ENCODE measurements around the gene GAB2. TPM values are rescaled to one million over a fixed set of nuclear protein-coding genes. Genes with fewer than 3 reads are reported as not detected.
"Not testable (repeated sequence)": the region's sequence is repeated elsewhere in the genome, so short reads cannot be mapped to it uniquely, and the experiment has no call there.

Gene GAB2
- total and polyA plus RNA-seq, 9 donors, result 30.9 to 64.6 (median 42.9) TPM

DNA sequence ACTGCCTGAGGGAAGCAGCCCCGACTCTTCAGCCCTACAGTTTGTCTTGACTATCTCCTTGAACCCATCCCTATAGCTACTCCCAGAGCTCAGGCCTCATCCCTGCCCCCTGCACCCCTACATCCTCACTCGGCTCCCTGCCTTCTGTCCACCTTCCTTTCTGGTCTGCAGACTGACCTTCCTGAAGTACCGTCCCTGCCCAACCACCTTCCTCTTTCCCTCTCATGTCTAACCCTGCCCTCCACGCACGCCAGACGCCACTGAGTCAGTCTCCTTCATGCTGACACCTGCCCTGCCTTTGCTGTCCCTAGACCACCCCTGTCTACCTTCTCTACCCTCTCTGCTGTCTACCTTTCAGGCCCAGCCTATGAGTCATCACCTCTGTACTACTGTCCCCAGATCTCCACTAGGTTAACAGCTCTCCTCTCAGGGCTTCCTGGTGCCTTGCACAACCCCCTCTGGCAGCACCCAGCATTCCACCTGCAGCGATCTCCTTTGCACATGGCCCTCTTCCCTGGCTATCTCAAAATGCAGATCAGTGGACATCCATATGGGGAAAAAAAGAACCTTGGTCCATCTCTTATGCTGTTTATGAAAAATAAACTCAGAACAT is 238.1 kb downstream of the GAB2 start:
- DNase-seq, result peak in 1 of 5 donors; percentile 20
- Histone ChIP-seq H3K27me3 (no peaks in the 10 kb centered on the region), H3K9me3 (no peaks in the 10 kb centered on the region), H3K36me3 (no peaks in the 10 kb centered on the region), H3K4me1 (ENCODE audit: insufficient read depth) (peaks cover 1% of the 10 kb centered on the region), H3K4me3 (no peak overlapping the region), H3K27ac (no peak overlapping the region)
- 94 to 97% (median 96%) methylated on average over 7 of the region's 7 CpGs for WGBS, 3 donors
- TF ChIP-seq POLR2A (IDR thresholded peaks at IDR 0.05) (no peak), EP300 (IDR thresholded peaks at IDR 0.05) (no peak)
- TF ChIP-seq, protein P1, sequence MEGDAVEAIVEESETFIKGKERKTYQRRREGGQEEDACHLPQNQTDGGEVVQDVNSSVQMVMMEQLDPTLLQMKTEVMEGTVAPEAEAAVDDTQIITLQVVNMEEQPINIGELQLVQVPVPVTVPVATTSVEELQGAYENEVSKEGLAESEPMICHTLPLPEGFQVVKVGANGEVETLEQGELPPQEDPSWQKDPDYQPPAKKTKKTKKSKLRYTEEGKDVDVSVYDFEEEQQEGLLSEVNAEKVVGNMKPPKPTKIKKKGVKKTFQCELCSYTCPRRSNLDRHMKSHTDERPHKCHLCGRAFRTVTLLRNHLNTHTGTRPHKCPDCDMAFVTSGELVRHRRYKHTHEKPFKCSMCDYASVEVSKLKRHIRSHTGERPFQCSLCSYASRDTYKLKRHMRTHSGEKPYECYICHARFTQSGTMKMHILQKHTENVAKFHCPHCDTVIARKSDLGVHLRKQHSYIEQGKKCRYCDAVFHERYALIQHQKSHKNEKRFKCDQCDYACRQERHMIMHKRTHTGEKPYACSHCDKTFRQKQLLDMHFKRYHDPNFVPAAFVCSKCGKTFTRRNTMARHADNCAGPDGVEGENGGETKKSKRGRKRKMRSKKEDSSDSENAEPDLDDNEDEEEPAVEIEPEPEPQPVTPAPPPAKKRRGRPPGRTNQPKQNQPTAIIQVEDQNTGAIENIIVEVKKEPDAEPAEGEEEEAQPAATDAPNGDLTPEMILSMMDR (IDR thresholded peaks at IDR 0.05), result no peak
- intact Hi-C loops (cut with DNase I), result no loop called here

DNA sequence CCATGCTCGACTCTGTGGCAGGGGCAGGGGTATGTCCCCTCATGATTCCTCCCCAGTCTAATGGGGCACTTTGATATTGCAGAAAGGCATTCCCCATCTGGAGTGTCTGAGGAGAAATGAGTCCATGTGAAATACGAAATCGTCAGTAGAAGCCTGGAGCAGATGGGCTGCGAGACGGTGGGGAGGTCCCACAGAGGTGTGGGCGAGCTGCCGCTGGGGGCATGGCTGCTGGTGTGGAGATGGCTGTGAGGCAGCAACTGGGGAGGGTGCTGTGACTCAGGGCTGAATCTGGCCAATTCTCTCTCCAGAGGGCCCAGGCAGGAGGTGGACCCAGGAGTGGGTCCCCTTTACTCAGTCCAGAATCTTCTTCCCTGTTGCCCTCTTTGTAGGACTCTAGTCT is 240.4 kb downstream of the GAB2 start:
- H3K36me3 ChIP-seq, result no peaks in the 10 kb centered on the region
- no peaks in the 10 kb centered on the region for H3K4me1 ChIP-seq (ENCODE audit: insufficient read depth)
- no peaks in the 10 kb centered on the region for H3K27me3 ChIP-seq
- intact Hi-C loops (cut with DNase I), result no loop called here
- no peak overlapping the region for H3K27ac ChIP-seq
- WGBS, 3 donors, result 88 to 91% (median 90%) methylated on average over 7 of the region's 7 CpGs
- no peak overlapping the region for H3K4me3 ChIP-seq
- DNase-seq, result peak in 2 of 5 donors; percentile 9 to 10
- H3K9me3 ChIP-seq, result no peaks in the 10 kb centered on the region
- TF ChIP-seq EP300 (IDR thresholded peaks at IDR 0.05) (no peak), POLR2A (IDR thresholded peaks at IDR 0.05) (no peak)
- TF ChIP-seq, protein P1 (IDR thresholded peaks at IDR 0.05), result no peak

DNA sequence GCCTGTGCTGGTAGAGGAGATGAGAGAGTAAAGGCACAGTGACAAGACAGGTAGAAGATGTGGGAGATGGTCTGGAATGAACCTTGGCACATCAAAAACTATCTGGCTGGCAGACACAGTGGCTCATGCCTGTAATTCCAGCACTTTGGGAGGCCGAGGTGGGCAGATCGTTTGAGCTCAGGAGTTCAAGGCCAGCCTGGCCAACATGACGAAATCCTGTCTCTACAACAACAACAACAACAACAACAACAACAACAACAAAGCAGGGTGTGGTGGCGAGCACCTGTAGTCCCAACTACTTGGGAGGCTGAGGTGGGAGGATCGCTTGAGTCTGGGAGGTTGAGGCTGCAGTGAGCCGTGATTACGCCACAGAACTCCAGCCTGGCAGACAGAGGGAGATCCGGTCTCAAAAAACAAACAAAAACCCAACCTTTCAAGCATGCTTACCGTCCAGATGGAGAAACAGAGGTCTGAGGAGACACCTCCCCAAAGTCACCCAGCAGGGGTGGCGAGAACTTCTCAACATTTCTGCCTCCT is 240.9 kb downstream of the GAB2 start:
- no peaks in the 10 kb centered on the region for H3K36me3 ChIP-seq
- TF ChIP-seq POLR2A (IDR thresholded peaks at IDR 0.05) (no peak), EP300 (IDR thresholded peaks at IDR 0.05) (no peak)
- TF ChIP-seq, protein P1 (IDR thresholded peaks at IDR 0.05), result no peak
- DNase-seq, result peak in 1 of 5 donors; percentile 9
- intact Hi-C loops (cut with DNase I), result no loop called here
- no peak overlapping the region for H3K4me3 ChIP-seq
- 81 to 83% (median 83%) methylated on average over 10 of the region's 10 CpGs for WGBS, 3 donors
- H3K27me3 ChIP-seq, result no peaks in the 10 kb centered on the region
- H3K4me1 ChIP-seq (ENCODE audit: insufficient read depth), result no peaks in the 10 kb centered on the region
- no peak overlapping the region for H3K27ac ChIP-seq
- H3K9me3 ChIP-seq, result no peaks in the 10 kb centered on the region

DNA sequence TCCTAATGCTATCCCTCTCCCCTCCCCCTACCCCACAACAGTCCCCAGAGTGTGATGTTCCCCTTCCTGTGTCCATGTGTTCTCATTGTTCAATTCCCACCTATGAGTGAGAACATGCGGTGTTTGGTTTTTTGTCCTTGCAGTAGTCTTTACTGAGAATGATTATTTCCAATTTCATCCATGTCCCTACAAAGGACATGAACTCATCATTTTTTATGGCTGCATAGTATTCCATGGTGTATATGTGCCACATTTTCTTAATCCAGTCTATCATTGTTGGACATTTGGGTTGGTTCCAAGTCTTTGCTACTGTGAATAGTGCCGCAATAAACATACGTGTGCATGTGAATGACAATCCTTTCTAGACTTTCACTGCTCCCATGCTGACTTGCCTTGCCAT is 241.8 kb downstream of the GAB2 start:
- DNase-seq; H3K9me3 ChIP-seq; H3K27ac ChIP-seq; H3K36me3 ChIP-seq; H3K27me3 ChIP-seq; intact Hi-C loops (cut with DNase I); H3K4me1 ChIP-seq (ENCODE audit: insufficient read depth); H3K4me3 ChIP-seq: not testable (repeated sequence)
- 95 to 96% (median 96%) methylated on average over 3 of the region's 3 CpGs for WGBS, 3 donors

DNA sequence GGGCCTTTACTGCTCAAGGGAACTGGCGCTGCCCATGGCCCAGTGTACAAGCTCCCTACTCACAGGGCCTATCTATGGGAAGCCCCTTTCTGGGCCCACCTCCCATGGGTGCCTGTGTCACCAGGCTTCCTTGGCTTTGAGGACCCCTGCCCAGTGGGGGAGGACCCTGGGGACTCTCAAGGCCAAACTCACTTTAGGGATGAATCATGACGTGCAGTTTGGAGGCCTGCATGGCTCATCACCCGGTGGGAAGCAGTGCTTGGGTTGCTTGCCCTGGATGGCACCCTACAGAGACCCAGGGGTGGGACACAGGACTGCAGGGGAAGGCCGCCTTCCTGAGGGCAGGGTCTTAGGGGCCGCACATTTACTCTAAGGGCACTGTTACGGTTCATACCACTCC is 245.7 kb downstream of the GAB2 start:
- no peaks in the 10 kb centered on the region for H3K9me3 ChIP-seq
- DNase-seq, result peak in 3 of 5 donors; percentile 10 to 22 (median 21)
- H3K4me3 ChIP-seq, result no peak overlapping the region
- H3K27me3 ChIP-seq, result no peaks in the 10 kb centered on the region
- peaks cover 24% of the 10 kb centered on the region for H3K4me1 ChIP-seq (ENCODE audit: insufficient read depth)
- TF ChIP-seq EP300 (IDR thresholded peaks at IDR 0.05) (no peak), POLR2A (IDR thresholded peaks at IDR 0.05) (no peak)
- TF ChIP-seq, protein P1 (IDR thresholded peaks at IDR 0.05), result no peak
- WGBS, 3 donors, result 91 to 93% (median 92%) methylated on average over 6 of the region's 6 CpGs
- intact Hi-C loops (cut with DNase I), result no loop called here
- H3K27ac ChIP-seq, result no peak overlapping the region
- no peaks in the 10 kb centered on the region for H3K36me3 ChIP-seq
